DOHH2 (cell line): ENCODE data around the gene MC2R.

Source experiments
- EZH2phosphoT487 ChIP-seq: fragments of 200-600 bp; sonication (generic); IDR thresholded peaks from 2 replicates; pipeline ENCODE4 v1.6.1; 2017; ENCODE audit warnings: borderline replicate concordance, mild to moderate bottlenecking, antibody characterized with exemption, low read length, moderate library complexity, mixed read lengths
- TF ChIP-seq, protein P1 (sequence below): fragments of 200-600 bp; sonication (generic); IDR thresholded peaks from one replicate; pipeline ENCODE4 v1.5.1; 2014; ENCODE audit warnings: antibody characterized with exemption, mild to moderate bottlenecking, low read depth, low read length; ENCODE audit not compliant: poor library complexity, severe bottlenecking

DNA sequence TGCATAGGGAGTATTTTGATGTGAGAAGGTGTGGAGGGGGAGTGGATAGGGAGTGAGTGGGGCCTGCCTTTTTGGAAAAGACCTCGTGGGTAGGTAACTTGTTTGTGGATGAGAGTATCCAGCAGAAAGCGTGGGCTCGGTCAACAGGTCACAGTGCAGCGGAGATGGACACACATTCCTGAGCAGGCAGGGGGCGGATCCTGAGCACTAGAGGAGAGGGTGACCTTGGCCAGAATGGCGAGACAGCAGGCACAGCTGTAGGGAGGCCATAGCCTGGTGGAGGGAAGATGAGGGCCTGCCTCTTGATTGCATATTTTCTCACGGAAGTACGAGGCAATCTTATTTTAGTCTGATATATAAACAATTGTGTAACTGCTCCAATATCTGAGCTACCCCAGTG lies 3.6 kb upstream of the MC2R start:
- TF ChIP-seq, protein P1, sequence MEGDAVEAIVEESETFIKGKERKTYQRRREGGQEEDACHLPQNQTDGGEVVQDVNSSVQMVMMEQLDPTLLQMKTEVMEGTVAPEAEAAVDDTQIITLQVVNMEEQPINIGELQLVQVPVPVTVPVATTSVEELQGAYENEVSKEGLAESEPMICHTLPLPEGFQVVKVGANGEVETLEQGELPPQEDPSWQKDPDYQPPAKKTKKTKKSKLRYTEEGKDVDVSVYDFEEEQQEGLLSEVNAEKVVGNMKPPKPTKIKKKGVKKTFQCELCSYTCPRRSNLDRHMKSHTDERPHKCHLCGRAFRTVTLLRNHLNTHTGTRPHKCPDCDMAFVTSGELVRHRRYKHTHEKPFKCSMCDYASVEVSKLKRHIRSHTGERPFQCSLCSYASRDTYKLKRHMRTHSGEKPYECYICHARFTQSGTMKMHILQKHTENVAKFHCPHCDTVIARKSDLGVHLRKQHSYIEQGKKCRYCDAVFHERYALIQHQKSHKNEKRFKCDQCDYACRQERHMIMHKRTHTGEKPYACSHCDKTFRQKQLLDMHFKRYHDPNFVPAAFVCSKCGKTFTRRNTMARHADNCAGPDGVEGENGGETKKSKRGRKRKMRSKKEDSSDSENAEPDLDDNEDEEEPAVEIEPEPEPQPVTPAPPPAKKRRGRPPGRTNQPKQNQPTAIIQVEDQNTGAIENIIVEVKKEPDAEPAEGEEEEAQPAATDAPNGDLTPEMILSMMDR: no peak
- TF ChIP-seq EZH2phosphoT487: no peak
